ENCODE results near the gene CD14.

GRCh38 chr5:140664359-140665119 lies 31.6 kb upstream of the CD14 start, which contains the start of gene WDR55:
- TF ChIP-seq POLR2AphosphoS5 (IDR thresholded peaks at IDR 0.05; ENCODE audit: low read depth, low read length) (peak; percentile 81), POLR2A (IDR thresholded peaks at IDR 0.05; ENCODE audit: low read depth, low read length) (peak; percentile 94), TAF1 (IDR thresholded peaks at IDR 0.05; ENCODE audit: low read depth, low read length) (peak; percentile 67), SPI1 (IDR thresholded peaks at IDR 0.05; ENCODE audit: low read depth, low read length) (peak; percentile 39; the same call in 1 of the 2 replicates), POU2F2 (IDR thresholded peaks at IDR 0.05; ENCODE audit: low read depth, low read length) (peak; percentile 49; the same call in 1 of the 2 replicates), PAX5 (IDR thresholded peaks at IDR 0.05; ENCODE audit: insufficient read depth, low read length, severe bottlenecking) (peak; percentile 23)

All from GM12891 (cell line).